HTR-8/SVneo (cell line): ENCODE results near the gene RALGPS1.
A peak's percentile ranks its signal among the peaks of the same experiment; 100 is the strongest.

Source experiments
- DNase-seq: peaks from one replicate; pipeline ENCODE4 v3.0.0; 2011; ENCODE audit warnings: low spot score, mixed read lengths; ENCODE audit not compliant: insufficient read length
- FAIRE-seq: peaks from 2 replicates; lab custom pipeline; 2011; peaks lifted over from hg19 to GRCh38; lab: Jason Lieb, UNC

The RALGPS1 gene

GRCh38 chr9:127112056-127112455 lies 197.5 kb downstream of the RALGPS1 start:
- FAIRE-seq (no peak), DNase-seq (no peak)

GRCh38 chr9:127112735-127113161 lies 198.2 kb downstream of the RALGPS1 start:
- FAIRE-seq (no peak), DNase-seq (no peak)

GRCh38 chr9:127113191-127113972 lies 198.8 kb downstream of the RALGPS1 start:
- FAIRE-seq (no peak), DNase-seq (no peak)

GRCh38 chr9:127114606-127115005 lies 200.0 kb downstream of the RALGPS1 start:
- no peak for FAIRE-seq
- no peak for DNase-seq

- no peak for DNase-seq
Observed at GRCh38 chr9:127116088-127116726, 201.6 kb downstream of the RALGPS1 start.

GRCh38 chr9:127116957-127117356 lies 202.4 kb downstream of the RALGPS1 start:
- DNase-seq (no peak), FAIRE-seq (no peak)

More at GRCh38 chr9:127116088-127116726, 201.6 kb downstream of the RALGPS1 start:
- FAIRE-seq, result no peak

- DNase-seq (no peak), FAIRE-seq (no peak)
Observed at GRCh38 chr9:127117801-127118200, 203.2 kb downstream of the RALGPS1 start.

GRCh38 chr9:127118597-127119319 lies 204.2 kb downstream of the RALGPS1 start:
- DNase-seq, result no peak
- no peak for FAIRE-seq

GRCh38 chr9:127119320-127119709 lies 204.7 kb downstream of the RALGPS1 start:
- DNase-seq, result no peak
- FAIRE-seq, result no peak

GRCh38 chr9:127121628-127122175 lies 207.1 kb downstream of the RALGPS1 start:
- peak; percentile 49 for FAIRE-seq

GRCh38 chr9:127122176-127123063 lies 207.8 kb downstream of the RALGPS1 start, which contains the start of gene ANGPTL2:
TSS of gene ANGPTL2 (minus strand) at chr9:127122635. CDS start at chr9:127108731, 13,904 bp downstream.
- DNase-seq, result peak; percentile 86
- peak; percentile 57 for FAIRE-seq

More at GRCh38 chr9:127121628-127122175, 207.1 kb downstream of the RALGPS1 start:
- DNase-seq, result no peak

GRCh38 chr9:127123064-127123890 lies 208.7 kb downstream of the RALGPS1 start:
- no peak for DNase-seq

GRCh38 chr9:127124111-127124531 lies 209.5 kb downstream of the RALGPS1 start:
- FAIRE-seq (no peak), DNase-seq (no peak)

More at GRCh38 chr9:127123064-127123890, 208.7 kb downstream of the RALGPS1 start:
- no peak for FAIRE-seq

- FAIRE-seq (no peak), DNase-seq (no peak)
Observed at GRCh38 chr9:127124792-127125191, 210.2 kb downstream of the RALGPS1 start.

GRCh38 chr9:127126971-127127370 lies 212.4 kb downstream of the RALGPS1 start:
- DNase-seq, result no peak
- FAIRE-seq, result no peak

- FAIRE-seq, result no peak
- DNase-seq, result no peak
Observed at GRCh38 chr9:127128341-127129072, 213.9 kb downstream of the RALGPS1 start.

- FAIRE-seq (no peak), DNase-seq (no peak)
Observed at GRCh38 chr9:127129073-127129717, 214.6 kb downstream of the RALGPS1 start.
